ENCODE results near the gene ANXA4.
A peak's percentile ranks its signal among the peaks of the same experiment; 100 is the strongest.
"Not testable (repeated sequence)": the region's sequence is repeated elsewhere in the genome, so short reads cannot be mapped to it uniquely, and the experiment has no call there.

Gene ANXA4

GRCh38 chr2:69770747-69771146, 28.8 kb downstream of the ANXA4 start:
- POLR2A ChIA-PET (ENCODE audit: low non-redundant PET) = no interaction called here
- no peak for DNase-seq (ENCODE audit: low spot score)
- H3K27ac ChIP-seq = peak overlapping the region; percentile 94
- CTCF ChIA-PET = interaction anchor here (0.6 kb wide), 1 partner anchor 12 kb away, joined by 4 read pairs; no protein-coding TSS in a partner anchor
- no peak for TF ChIP-seq CTCF (conservative IDR thresholded peaks at IDR 0.05; ENCODE audit: low read depth)

GRCh38 chr2:69771461-69771860, 29.5 kb downstream of the ANXA4 start:
- TF ChIP-seq CTCF (conservative IDR thresholded peaks at IDR 0.05; ENCODE audit: low read depth) = no peak
- ChIA-PET POLR2A (ENCODE audit: low non-redundant PET) (no interaction called here), CTCF (interaction anchor here (0.6 kb wide), 2 partner anchors 11 to 31 kb away, joined by 3 to 4 read pairs; no protein-coding TSS in a partner anchor)
- no peak overlapping the region for H3K27ac ChIP-seq
- DNase-seq (ENCODE audit: low spot score) = no peak

GRCh38 chr2:69773206-69773605, 31.3 kb downstream of the ANXA4 start:
- POLR2A ChIA-PET (ENCODE audit: low non-redundant PET) = no interaction called here
- DNase-seq (ENCODE audit: low spot score) = peak; percentile 40

GRCh38 chr2:69774258-69774983, 32.5 kb downstream of the ANXA4 start:
- DNase-seq (ENCODE audit: low spot score); POLR2A ChIA-PET (ENCODE audit: low non-redundant PET); CTCF ChIA-PET: not testable (repeated sequence)
- H3K27ac ChIP-seq = peak overlapping the region; percentile 58; the same call in 1 of the 2 replicates

More at GRCh38 chr2:69773206-69773605, 31.3 kb downstream of the ANXA4 start:
- no peak for TF ChIP-seq CTCF (conservative IDR thresholded peaks at IDR 0.05; ENCODE audit: low read depth)
- CTCF ChIA-PET = interaction anchor here (0.5 kb wide), 1 partner anchor 290 kb away, joined by 3 read pairs; no protein-coding TSS in a partner anchor
- H3K27ac ChIP-seq = no peak overlapping the region; the same call in 1 of the 2 replicates

GRCh38 chr2:69774984-69775982, 33.3 kb downstream of the ANXA4 start:
- TF ChIP-seq CTCF (conservative IDR thresholded peaks at IDR 0.05; ENCODE audit: low read depth) = no peak

GRCh38 chr2:69776886-69777785, 35.2 kb downstream of the ANXA4 start:
- DNase-seq (ENCODE audit: low spot score) = no peak
- POLR2A ChIA-PET (ENCODE audit: low non-redundant PET) = no interaction called here
- TF ChIP-seq CTCF (conservative IDR thresholded peaks at IDR 0.05; ENCODE audit: low read depth) = no peak
- H3K27ac ChIP-seq = no peak overlapping the region
- CTCF ChIA-PET = no interaction called here

More at GRCh38 chr2:69774984-69775982, 33.3 kb downstream of the ANXA4 start:
- ChIA-PET POLR2A (ENCODE audit: low non-redundant PET) (no interaction called here), CTCF (no interaction called here)
- DNase-seq (ENCODE audit: low spot score) = no peak
- H3K27ac ChIP-seq = no peak overlapping the region

Data from RWPE1 (cell line).